GM23338 (cell line): ENCODE measurements around the gene SIL1. TPM values are rescaled to one million over a fixed set of nuclear protein-coding genes. Genes with fewer than 3 reads are reported as not detected.
"Not testable (repeated sequence)": the region's sequence is repeated elsewhere in the genome, so short reads cannot be mapped to it uniquely, and the experiment has no call there.

Experiments used
- ATAC-seq: fragments of 200-7000 bp; cut with Tn5 transposase; 3 replicates; pipeline ENCODE4 v1.9.1; 2020
- DNase-seq: peaks from one replicate; pipeline ENCODE4 v3.0.0-alpha.2; 2015; ENCODE audit warnings: low spot score
- H2AFZ ChIP-seq: fragments of 200-600 bp; sonication (generic); 2 replicates; pipeline ENCODE4 v1.8.0; 2016; ENCODE audit warnings: antibody characterized with exemption, mild to moderate bottlenecking, moderate library complexity
- H3F3A ChIP-seq: fragments of 200-600 bp; sonication (generic); replicated peaks from 2 replicates; pipeline ENCODE4 v1.8.0; 2017; ENCODE audit warnings: antibody characterized with exemption, mixed run types, low read depth
- H3K27ac ChIP-seq: fragments of 200-600 bp; sonication (generic); 2 replicates; pipeline ENCODE4 v1.6.1; 2016; ENCODE audit warnings: low read depth
- H3K27me3 ChIP-seq: fragments of 200-600 bp; sonication (generic); 2 replicates; pipeline ENCODE4 v1.8.0; 2016; ENCODE audit warnings: mild to moderate bottlenecking, mixed run types, moderate library complexity; ENCODE audit not compliant: insufficient read depth
- H3K36me3 ChIP-seq: fragments of 200-600 bp; sonication (generic); 2 replicates; pipeline ENCODE4 v1.8.0; 2016; ENCODE audit warnings: mild to moderate bottlenecking; ENCODE audit not compliant: insufficient read depth
- H3K4me1 ChIP-seq: fragments of 200-600 bp; sonication (generic); 2 replicates; pipeline ENCODE4 v1.8.0; 2016; ENCODE audit warnings: mild to moderate bottlenecking, moderate library complexity; ENCODE audit not compliant: insufficient read depth
- H3K4me2 ChIP-seq: fragments of 200-600 bp; sonication (generic); 2 replicates; pipeline ENCODE4 v1.7.1; 2017; ENCODE audit warnings: mixed run types
- H3K4me3 ChIP-seq: fragments of 200-600 bp; sonication (generic); 2 replicates; pipeline ENCODE4 v1.6.1; 2016; ENCODE audit warnings: mixed run types
- H3K79me2 ChIP-seq: fragments of 200-600 bp; sonication (generic); replicated peaks from 2 replicates; pipeline ENCODE4 v1.8.0; 2017; ENCODE audit warnings: mild to moderate bottlenecking; ENCODE audit not compliant: insufficient read depth
- H3K9me2 ChIP-seq: fragments of 200-600 bp; sonication (generic); 2 replicates; pipeline ENCODE4 v1.8.0; 2017; ENCODE audit not compliant: insufficient read depth
- H4K20me1 ChIP-seq: fragments of 200-600 bp; sonication (generic); replicated peaks from 2 replicates; pipeline ENCODE4 v1.8.0; 2017; ENCODE audit warnings: mild to moderate bottlenecking; ENCODE audit not compliant: insufficient read depth
- H3K27ac Mint-ChIP-seq: 2 replicates; pipeline ENCODE4 v1.8.0; 2020; ENCODE audit warnings: inconsistent platforms, mild to moderate bottlenecking, moderate library complexity, mixed read lengths
- H3K27me3 Mint-ChIP-seq: 3 replicates; pipeline ENCODE4 v1.8.0; 2022; ENCODE audit warnings: low read depth, mild to moderate bottlenecking, moderate library complexity, mixed read lengths, inconsistent platforms; ENCODE audit not compliant: insufficient read depth, poor library complexity
- H3K36me3 Mint-ChIP-seq: 3 replicates; pipeline ENCODE4 v1.8.0; 2021; ENCODE audit warnings: low read depth, mild to moderate bottlenecking, inconsistent platforms, moderate library complexity, mixed read lengths
- H3K4me1 Mint-ChIP-seq: 3 replicates; pipeline ENCODE4 v1.8.0; 2020; ENCODE audit warnings: mild to moderate bottlenecking, inconsistent platforms, mixed read lengths
- H3K4me3 Mint-ChIP-seq: 3 replicates; pipeline ENCODE4 v1.8.0; 2021; ENCODE audit warnings: moderate library complexity, mild to moderate bottlenecking, inconsistent platforms, mixed read lengths
- H3K9me3 Mint-ChIP-seq: 3 replicates; pipeline ENCODE4 v1.8.0; 2020; ENCODE audit warnings: moderate library complexity, mild to moderate bottlenecking, inconsistent platforms, mixed read lengths
- CTCF ChIP-seq, 2 experiments: fragments of 200-600 bp in 1 of 2; sonication (generic) in 1 of 2; conservative IDR thresholded peaks; 2 replicates each; pipeline versions ENCODE4 v1.5.1 to v1.6.1; 2016 to 2017; ENCODE audit warnings: antibody characterized with exemption in 2 of 2, low read depth in 2 of 2, mild to moderate bottlenecking in 2 of 2, moderate library complexity in 1 of 2
- EZH2 ChIP-seq: fragments of 200-600 bp; sonication (generic); IDR thresholded peaks from one replicate; pipeline ENCODE4 v1.8.0; 2017; ENCODE audit warnings: antibody characterized with exemption, mild to moderate bottlenecking, low read depth; ENCODE audit not compliant: unreplicated experiment
- JUNB ChIP-seq: IDR thresholded peaks from one replicate; pipeline ENCODE4 v1.6.1; 2016; ENCODE audit warnings: antibody characterized with exemption; ENCODE audit not compliant: unreplicated experiment
- NANOG ChIP-seq: IDR thresholded peaks from 2 replicates; pipeline ENCODE4 v1.6.1; 2016; ENCODE audit warnings: antibody characterized with exemption, borderline replicate concordance
- POLR2AphosphoS5 ChIP-seq: IDR thresholded peaks from 2 replicates; pipeline ENCODE4 v1.6.1; 2016; ENCODE audit warnings: antibody characterized with exemption, low read depth
- STAT1 ChIP-seq: IDR thresholded peaks from one replicate; pipeline ENCODE4 v1.6.1; 2016; ENCODE audit warnings: antibody characterized with exemption; ENCODE audit not compliant: unreplicated experiment
- ZNF114 ChIP-seq: fragments of 250-450 bp; sonication (Bioruptor Pico); IDR thresholded peaks from 2 replicates; pipeline ENCODE4 v1.5.0; 2020; ENCODE audit warnings: mild to moderate bottlenecking, moderate library complexity
- ZNF331 ChIP-seq: fragments of 250-450 bp; sonication (Bioruptor Pico); IDR thresholded peaks from 2 replicates; pipeline ENCODE4 v1.5.0; 2020; ENCODE audit warnings: low read depth, mild to moderate bottlenecking, moderate library complexity
- polyA plus RNA-seq: library from polyadenylated mRNA; unstranded; fragments of >200 nt; fragmentation: Nextera tagmentation; extraction: Ambion mirVana; gene quantifications from 2 replicates; pipeline ENCODE4 v1.2.1, GENCODE V29; 2016
- total RNA-seq: library from RNA; depleted of rRNA; stranded (reverse); fragments of >200 nt; shearing (Covaris generic); gene quantifications from 2 replicates; pipeline ENCODE4 v1.2.3, GENCODE V29; 2014
- TF ChIP-seq, protein P1 (sequence below): IDR thresholded peaks from 2 replicates; pipeline ENCODE4 v1.6.1; 2016; ENCODE audit warnings: antibody characterized with exemption

The SIL1 gene
- total and polyA plus RNA-seq, 2 experiments from 2014 or later: 5.5 to 5.9 TPM

DNA sequence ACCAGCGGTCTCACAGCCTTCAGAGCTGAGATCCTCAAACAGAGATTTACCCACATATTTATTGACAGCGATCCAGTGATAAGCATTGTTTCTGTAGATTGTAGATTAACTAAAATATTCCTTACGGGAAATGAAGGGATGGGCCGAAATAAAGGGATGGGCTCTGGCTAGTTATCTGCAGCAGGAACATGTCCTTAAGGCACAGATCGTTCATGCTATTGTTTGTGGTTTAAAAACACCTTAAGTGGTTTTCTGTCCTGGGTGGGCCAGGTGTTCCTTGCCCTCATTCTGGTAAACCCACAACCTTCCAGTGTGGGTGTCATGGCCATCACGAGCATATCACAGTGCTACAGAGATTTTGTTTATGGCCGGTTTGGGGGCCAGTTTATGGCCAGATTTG is 19.9 kb upstream of the SIL1 start:
- not testable (repeated sequence) for H3K4me1 ChIP-seq, H3K79me2 ChIP-seq, H3K27me3 Mint-ChIP-seq, H3K27ac Mint-ChIP-seq, H3F3A ChIP-seq, H4K20me1 ChIP-seq, H3K9me2 ChIP-seq, H3K4me3 Mint-ChIP-seq, H3K4me2 ChIP-seq, H3K27ac ChIP-seq, H3K4me3 ChIP-seq, H3K36me3 ChIP-seq, H2AFZ ChIP-seq, H3K27me3 ChIP-seq, DNase-seq, ATAC-seq
- peaks cover 17% of the 10 kb centered on the region; the same call in 2 of the 3 replicates for H3K36me3 Mint-ChIP-seq
- H3K4me1 Mint-ChIP-seq: peaks cover 16% of the 10 kb centered on the region
- H3K9me3 Mint-ChIP-seq: peaks cover 18% of the 10 kb centered on the region; the same call in 2 of the 3 replicates

DNA sequence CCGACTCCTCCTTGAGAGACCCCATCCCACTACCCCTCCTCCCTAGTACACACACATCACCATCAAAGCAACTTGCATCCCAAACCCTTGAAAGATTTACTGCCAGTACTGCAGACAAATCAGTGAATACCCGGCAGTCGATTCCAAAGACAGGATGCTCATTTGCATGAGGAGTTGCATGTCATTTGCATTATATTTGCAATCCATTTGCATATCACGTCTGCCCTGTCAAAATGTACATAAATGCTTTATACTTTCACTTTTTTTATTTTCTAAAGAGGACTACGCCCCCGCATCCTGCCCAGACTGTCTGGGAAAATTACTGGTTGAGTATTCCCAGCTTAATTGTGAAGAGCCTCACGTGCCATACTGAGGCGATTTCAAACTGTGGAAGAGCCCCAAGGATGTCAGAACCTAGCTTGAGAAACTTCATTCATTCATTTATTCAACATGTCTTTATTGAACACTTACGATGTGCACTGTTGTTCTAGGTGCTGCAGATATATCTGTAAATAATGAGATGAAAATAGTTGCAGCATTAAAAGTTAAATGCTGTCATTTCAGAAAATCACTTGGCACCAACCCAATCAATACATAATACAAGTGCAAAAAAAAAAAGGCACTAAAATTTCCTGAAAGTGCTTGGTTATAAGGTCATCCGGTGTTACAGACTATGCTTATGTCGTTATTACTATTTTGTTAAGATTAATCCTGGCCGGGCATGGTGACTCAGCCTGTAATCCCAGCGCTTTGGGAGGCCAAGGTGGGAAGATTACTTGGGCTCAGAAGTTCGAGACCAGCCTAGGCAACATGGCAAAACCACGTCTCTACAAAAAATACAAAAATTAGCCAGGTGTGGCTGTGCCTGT is 17.2 kb upstream of the SIL1 start:
- Histone ChIP-seq H3K4me2 (no peak overlapping the region), H3K4me3 (no peak overlapping the region), H3K36me3 (no peaks in the 10 kb centered on the region; the same call in 1 of the 2 replicates), H4K20me1 (no peaks in the 10 kb centered on the region), H2AFZ (no peak overlapping the region), H3K27me3 (no peaks in the 10 kb centered on the region), H3K27ac (no peak overlapping the region; the same call in 1 of the 2 replicates), H3K79me2 (no peaks in the 10 kb centered on the region), H3K4me1 (peaks cover 9% of the 10 kb centered on the region), H3F3A (no peaks in the 10 kb centered on the region), H3K9me2 (no peaks in the 10 kb centered on the region)
- H3K4me1 Mint-ChIP-seq: peaks cover 16% of the 10 kb centered on the region
- no peak overlapping the region for H3K4me3 Mint-ChIP-seq
- peak; percentile 55 for DNase-seq
- H3K9me3 Mint-ChIP-seq: peaks cover 18% of the 10 kb centered on the region; the same call in 2 of the 3 replicates
- no peak for TF ChIP-seq ZNF114 (CRISPR knock-in tag)
- TF ChIP-seq JUNB: no peak
- TF ChIP-seq POLR2AphosphoS5: no peak
- TF ChIP-seq, protein P1, sequence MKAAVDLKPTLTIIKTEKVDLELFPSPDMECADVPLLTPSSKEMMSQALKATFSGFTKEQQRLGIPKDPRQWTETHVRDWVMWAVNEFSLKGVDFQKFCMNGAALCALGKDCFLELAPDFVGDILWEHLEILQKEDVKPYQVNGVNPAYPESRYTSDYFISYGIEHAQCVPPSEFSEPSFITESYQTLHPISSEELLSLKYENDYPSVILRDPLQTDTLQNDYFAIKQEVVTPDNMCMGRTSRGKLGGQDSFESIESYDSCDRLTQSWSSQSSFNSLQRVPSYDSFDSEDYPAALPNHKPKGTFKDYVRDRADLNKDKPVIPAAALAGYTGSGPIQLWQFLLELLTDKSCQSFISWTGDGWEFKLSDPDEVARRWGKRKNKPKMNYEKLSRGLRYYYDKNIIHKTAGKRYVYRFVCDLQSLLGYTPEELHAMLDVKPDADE: no peak
- H3K27me3 Mint-ChIP-seq: no peaks in the 10 kb centered on the region
- peaks cover 17% of the 10 kb centered on the region; the same call in 2 of the 3 replicates for H3K36me3 Mint-ChIP-seq
- no peak for ATAC-seq
- no peak overlapping the region for H3K27ac Mint-ChIP-seq

- ATAC-seq (no peak), DNase-seq (no peak)
- Mint-ChIP-seq H3K27me3 (no peaks in the 10 kb centered on the region), H3K4me1 (peaks cover 16% of the 10 kb centered on the region), H3K4me3 (no peak overlapping the region), H3K9me3 (peaks cover 18% of the 10 kb centered on the region; the same call in 2 of the 3 replicates), H3K27ac (no peak overlapping the region), H3K36me3 (peaks cover 17% of the 10 kb centered on the region; the same call in 2 of the 3 replicates)
- no peaks in the 10 kb centered on the region for H3K79me2 ChIP-seq
- no peaks in the 10 kb centered on the region for H3K27me3 ChIP-seq
- TF ChIP-seq CTCF (conservative IDR thresholded peaks at IDR 0.05; ENCODE audit: low read depth in 2 of 2): no peak
- TF ChIP-seq EZH2: no peak
- TF ChIP-seq POLR2AphosphoS5: no peak
- TF ChIP-seq STAT1: no peak
- no peak for TF ChIP-seq JUNB
- no peak for TF ChIP-seq NANOG
- TF ChIP-seq ZNF114 (CRISPR knock-in tag): no peak
- TF ChIP-seq, protein P1: no peak
- TF ChIP-seq ZNF331 (CRISPR knock-in tag): no peak
- no peak overlapping the region for H2AFZ ChIP-seq
- no peak overlapping the region for H3K4me2 ChIP-seq
- no peak overlapping the region for H3K4me3 ChIP-seq
- peaks cover 10% of the 10 kb centered on the region for H3K4me1 ChIP-seq
- no peaks in the 10 kb centered on the region for H3K9me2 ChIP-seq
- H3K36me3 ChIP-seq: no peaks in the 10 kb centered on the region; the same call in 1 of the 2 replicates
- no peak overlapping the region for H3K27ac ChIP-seq
- H4K20me1 ChIP-seq: no peaks in the 10 kb centered on the region
- H3F3A ChIP-seq: no peaks in the 10 kb centered on the region
These were observed 16.5 kb upstream of the SIL1 start for GRCh38 chr5:139214646-139215045.
